ENCODE measurements around the gene SHF.

SHF gene

GRCh38 chr15:45199136-45199810 lies 11.5 kb upstream of the SHF start:
- DNase-seq (ENCODE audit: low read depth) = no peak

DNA sequence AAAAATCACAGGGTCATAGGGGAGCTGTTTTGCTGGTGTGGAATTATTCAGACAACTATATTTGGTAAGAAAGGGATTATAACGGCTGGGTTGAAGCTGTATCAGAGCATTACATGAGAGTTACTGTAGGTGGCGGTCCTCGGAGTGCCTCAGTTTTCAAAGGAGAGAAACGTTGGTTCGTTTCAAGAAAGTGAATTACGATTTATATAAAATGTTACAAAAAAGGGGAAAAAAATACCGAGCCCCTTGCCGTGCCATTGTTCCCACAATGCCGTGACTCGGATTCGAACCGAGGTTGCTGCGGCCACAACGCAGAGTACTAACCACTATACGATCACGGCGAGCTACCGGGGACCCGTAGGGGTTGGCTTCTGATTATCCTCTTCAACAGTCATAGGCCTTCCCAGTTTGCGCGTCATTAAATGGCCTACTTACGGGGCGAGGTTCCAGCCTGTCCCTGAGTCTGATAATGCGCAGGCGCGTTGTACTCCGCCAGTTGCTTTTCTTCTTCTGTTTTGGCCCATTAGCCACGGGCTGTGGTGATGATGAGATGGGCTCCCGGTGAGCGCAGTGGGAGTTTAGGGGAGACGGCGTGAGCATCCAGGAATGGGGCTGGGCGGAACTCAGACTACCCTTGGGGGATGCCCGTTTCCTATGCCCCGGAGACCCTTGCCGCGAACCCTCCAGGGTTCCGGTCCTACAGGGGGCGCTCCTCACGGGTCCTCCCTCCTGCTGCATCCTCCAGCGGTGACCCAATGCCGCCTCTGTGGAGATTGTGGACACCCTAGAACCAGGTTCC lies 10.8 kb upstream of the SHF start:
- peak; percentile 95 for DNase-seq (ENCODE audit: low read depth)

- no peak for DNase-seq (ENCODE audit: low read depth)
Observed at GRCh38 chr15:45197512-45197911, 9.7 kb upstream of the SHF start.

DNA sequence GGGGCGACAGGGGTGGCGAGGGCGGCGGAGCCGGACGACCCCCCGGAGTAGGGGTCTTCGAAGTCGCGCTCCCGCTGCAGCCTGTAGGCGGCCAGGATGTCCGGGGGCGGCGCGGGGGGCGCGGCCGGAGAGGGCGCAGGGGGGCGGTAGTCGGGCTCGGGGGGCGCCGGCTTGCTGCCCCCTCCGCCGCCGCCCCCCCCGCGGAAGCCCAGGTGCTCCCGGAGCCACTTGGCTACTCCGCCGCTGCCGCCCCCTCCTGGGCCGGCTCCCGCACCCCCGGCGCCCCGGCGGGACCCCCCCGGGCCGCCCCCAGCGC lies 230 bp downstream of the SHF start:
- no peak for DNase-seq (ENCODE audit: low read depth)

DNA sequence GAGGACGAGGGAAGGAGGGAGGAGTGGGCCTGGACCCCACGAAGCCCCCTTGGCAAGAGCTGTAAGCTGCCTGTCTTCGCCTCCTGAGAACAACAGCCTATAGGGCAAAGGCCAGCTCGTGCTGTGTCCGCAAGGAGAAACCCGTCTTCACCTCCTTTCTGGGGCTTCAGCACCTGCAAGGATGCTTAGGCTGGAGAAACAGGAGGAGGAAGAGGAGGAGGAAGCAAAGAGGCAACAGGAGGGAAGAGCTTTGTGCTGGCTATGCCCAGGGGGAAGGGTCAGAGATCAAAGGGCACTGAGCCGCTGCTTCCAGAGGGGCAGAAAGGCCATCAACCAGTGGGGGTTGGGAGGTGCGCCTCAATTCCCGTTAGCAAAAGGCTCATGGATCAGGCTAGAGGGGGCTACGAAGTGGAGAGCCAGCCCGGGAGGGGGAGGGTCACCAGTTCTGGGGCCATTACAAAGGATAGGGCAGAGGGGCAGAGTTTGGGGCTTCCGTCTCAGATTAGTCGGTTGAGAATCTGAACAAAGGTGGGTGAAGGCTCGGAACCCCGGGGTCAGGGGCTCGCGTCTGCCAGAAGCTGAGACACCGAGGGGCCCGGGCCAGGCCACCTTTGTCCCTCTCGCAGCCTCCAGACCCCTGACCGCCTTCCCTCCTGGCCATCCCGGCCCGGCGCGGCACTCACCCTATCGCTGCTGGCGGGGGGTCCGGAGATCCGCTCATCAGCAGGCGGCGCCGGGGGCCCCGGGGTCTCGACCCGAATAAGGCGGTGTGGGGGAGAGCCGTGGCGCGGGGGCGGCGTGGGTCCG lies 792 bp downstream of the SHF start:
- no peak for DNase-seq (ENCODE audit: low read depth)

DNA sequence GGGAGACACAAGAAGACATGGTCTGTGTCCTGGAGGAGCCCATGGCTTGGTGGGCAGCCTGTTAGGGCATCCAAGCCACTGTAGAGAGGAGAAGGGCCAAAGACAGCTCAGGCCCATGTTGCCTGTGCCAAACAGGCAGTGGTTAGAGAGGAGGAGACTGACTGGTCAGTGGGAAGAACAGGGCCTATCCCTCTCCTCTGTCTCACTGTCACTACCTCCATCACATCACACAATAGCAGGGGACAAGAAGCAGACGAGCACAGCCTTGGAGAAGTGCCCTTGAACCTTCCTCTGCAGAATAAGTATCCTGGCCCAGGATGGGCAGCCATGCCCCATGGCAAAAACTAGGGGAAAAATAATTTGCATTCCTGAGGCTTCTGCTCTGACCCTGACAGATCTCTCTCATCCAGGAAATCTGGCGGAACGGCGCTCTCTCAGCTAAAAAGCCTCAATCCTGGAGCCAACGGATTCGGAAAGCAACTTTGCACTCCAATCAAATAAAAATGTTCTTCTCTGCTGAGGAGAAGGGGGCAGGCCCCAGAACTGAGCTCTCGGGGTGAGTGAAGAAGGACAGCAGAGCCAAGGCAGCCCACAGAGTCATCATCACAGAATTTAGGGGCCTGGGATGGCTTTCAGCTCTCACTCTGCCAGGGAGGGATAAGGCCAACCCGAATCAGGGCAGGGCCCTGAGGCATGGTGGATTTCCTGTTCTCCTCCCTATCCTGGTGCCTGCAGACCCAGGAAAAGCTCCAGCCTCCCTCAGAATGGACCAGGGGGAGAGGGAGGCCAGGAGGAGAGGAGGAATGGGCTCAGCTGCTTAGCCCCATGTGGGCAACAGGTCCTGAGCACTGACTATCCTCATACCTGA lies 1.6 kb downstream of the SHF start:
- no peak for DNase-seq (ENCODE audit: low read depth)

GRCh38 chr15:45185069-45185779 lies 2.5 kb downstream of the SHF start:
- no peak for DNase-seq (ENCODE audit: low read depth)

DNA sequence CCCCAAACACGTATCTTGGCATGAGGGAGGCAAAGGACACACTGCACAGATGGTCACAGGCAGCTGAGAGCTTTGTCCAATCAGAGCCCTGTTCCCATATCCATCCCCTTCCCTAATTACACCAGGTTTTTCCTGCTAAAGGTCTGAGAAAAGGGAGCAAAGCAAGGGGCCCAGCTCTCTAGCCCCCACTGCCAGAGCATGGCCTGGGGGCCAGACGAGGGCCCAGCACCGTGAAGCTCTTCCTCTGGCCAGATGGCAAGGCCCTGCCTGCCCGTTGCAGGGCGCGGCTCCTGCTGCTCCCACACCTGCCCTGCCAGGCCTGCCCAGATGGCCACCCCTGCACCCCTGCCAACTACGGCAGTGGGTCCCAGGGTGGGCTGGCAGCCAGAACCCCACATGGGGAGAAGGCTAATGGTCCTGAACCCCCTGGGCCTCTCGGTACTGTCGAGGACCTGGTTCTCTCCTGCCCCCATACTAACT lies 3.2 kb downstream of the SHF start:
- no peak for DNase-seq (ENCODE audit: low read depth)

GRCh38 chr15:45183511-45183910 lies 4.3 kb downstream of the SHF start:
- no peak for DNase-seq (ENCODE audit: low read depth)

DNA sequence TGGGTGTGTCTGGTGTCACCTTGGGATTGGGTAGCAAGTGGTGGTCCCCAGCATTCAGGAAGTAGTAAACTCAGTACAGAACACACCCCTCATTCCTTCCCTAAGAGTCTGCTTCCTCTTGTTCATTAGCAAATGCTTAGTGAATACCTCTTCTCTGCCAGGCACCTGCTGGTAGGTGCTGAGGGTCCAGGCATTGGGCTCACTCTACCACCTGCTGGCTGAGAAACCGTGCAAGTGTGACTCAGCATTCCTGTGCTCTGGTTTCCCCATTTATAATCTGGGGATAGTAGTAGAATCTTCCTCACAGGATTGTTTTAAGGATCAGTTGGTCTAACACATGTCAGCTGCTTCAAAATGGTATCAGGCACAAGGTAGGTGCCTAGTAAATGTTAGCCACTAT lies 4.8 kb downstream of the SHF start:
- no peak for DNase-seq (ENCODE audit: low read depth)

DNA sequence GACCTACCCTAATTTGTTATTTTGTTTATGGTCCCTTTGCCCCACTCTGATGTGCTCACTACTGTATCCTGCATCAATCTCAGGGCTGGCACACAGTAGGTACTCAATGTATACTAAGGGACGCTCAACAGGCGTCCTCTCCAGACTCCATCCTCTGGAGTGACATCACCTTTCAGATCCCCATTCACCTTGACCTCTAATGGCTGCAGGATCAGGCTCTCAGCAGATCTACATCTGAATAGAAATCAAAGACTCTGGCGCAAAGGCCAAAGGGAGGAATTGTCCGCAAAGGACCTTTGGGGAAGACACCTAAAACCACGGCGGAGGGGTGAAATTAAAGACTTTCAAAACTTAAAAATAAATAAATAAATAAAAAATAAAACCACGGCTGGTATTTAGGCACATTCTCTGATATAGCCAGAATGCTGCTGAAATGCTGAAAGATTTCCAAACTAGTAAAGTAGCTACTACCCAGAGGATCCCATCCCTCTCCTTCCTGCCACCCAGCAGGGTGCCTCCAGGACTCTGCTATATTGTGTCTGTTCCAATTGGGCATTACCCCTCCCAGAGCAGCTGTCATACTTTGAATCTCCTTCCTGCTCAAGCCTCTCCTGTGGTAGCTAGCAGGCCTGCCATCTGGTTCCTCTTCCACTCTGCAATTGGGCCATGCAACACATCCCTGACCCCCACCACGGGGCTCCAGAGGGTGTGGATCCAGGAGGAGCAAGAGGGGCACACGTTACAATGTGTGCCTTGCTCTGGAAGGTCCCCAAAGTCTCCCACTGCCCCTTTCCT lies 6.1 kb downstream of the SHF start:
- no peak for DNase-seq (ENCODE audit: low read depth)

GRCh38 chr15:45180648-45181436 lies 6.9 kb downstream of the SHF start:
- no peak for DNase-seq (ENCODE audit: low read depth)

DNA sequence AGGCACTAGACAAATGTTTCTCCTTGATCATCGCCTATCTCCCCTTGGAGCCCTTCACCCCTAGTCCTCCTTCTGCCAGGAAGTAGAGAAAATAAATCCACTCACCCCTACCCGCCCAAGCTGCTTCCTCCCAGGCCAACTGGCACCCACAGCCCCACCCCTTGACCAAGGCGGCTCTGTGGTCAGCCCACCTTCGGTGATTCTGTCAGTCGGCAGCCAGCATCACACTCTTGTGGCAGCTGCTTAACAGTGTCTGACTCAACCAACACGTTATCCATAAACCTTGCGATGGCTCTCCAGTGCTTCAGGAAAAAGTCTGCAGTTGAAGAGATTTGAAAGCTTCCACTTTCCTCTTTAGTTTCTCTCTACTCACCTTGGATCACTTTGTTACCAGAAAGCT lies 7.6 kb downstream of the SHF start:
- DNase-seq (ENCODE audit: low read depth) = peak; percentile 49

GRCh38 chr15:45179221-45179985 lies 8.4 kb downstream of the SHF start:
- DNase-seq (ENCODE audit: low read depth) = no peak

DNA sequence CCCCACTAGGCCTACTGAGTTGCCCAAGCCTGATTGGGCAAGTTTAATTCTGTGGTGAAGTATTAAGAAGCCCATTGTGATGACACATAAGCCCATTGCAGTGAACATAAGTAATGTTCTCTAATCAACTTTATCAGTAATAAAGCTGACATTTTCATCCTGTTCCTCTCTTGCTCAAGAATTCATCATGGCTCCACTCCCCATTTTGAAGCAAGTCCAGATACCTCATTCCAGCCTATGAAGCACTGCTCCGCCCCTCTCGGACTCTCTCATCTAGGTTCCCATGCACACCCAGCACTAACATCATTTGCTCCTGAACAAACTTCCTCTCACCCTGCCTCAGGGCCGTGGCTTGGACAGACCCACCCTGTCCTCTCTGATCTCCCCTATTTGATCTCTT lies 10.5 kb downstream of the SHF start:
- DNase-seq (ENCODE audit: low read depth) = peak; percentile 86

DNA sequence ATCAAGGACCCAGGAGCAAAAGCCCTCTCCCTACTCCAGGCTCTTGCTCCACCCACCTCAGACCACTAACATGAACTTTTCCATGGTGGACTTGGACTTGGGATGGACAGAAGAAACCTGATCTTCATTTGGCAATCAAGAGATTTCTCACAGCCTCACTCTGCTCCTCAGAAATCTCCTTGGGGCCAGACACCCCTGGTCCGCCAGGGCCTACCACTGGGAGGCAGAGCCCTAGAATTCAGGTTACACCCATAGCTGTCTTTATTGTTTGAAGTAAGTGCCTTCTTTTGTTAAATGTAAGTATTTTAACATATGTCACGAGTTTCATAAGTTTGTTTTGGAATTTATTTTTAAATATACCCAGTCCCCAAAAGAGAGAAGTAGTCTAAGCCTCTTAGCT lies 13.2 kb downstream of the SHF start:
- DNase-seq (ENCODE audit: low read depth) = no peak

DNA sequence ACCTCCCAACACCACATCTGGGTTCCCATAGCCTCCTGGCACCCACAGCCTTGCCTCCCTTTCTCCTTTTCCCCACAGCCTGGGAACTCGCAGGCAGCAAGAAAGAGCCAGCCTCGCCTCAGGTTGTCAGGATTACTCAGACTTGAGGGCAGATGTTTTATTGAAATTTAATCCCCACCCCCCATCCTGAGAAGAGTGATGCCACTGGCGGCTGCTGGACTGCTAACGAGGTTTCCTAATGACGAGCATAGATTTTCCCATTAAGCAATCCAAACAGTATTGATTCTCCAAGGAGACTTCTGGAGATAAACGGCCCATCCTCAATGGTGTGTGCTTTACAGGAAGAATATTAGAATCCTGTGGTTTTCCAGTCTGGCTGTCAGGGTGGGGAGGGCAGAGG lies 13.7 kb downstream of the SHF start:
- DNase-seq (ENCODE audit: low read depth) = no peak

- DNase-seq (ENCODE audit: low read depth) = no peak
Observed at GRCh38 chr15:45171912-45172311, 15.9 kb downstream of the SHF start.

Data from amniotic epithelial cell (primary cell).